Coronary artery (tissue), 2 donors: Measurements from ENCODE around the gene MAGI2.

ENCODE experiments used
- DNase-seq: peaks from one replicate; pipeline ENCODE4 v3.0.0-alpha.2; 2017; ENCODE audit warnings: low spot score
- H3K27ac ChIP-seq, 2 donors: fragments of 200-600 bp; sonication (generic); one replicate each; pipeline ENCODE4 v1.5.1; 2016 to 2019
- H3K4me3 ChIP-seq: fragments of 200-600 bp; sonication (generic); 2 replicates; pipeline ENCODE4 v1.5.1; 2016; ENCODE audit warnings: mild to moderate bottlenecking, moderate library complexity
- TF ChIP-seq, protein P1 (sequence below): fragments of 200-600 bp; sonication (generic); IDR thresholded peaks from one replicate; pipeline ENCODE4 v1.5.1; 2019; ENCODE audit warnings: antibody characterized with exemption

Gene MAGI2

DNA sequence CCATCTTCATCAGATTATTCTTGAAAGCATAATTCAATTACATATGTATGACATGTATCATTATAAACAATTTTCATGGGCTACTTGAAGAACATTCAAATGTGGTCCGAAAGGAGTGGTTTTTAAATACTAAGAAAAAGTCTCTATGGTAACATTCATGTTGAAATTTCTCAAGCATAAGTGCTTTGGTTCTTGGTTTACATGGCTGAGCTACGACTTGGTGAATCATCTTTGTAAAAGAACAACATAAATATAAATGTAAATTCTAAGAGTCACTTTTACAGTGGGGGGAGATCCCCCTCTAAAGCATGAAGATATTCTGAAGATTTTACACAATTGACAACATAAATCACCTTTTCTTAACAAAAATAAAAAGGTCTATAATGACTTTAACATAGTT lies 118.6 kb downstream of the MAGI2 start:
- DNase-seq: no peak
- no peak overlapping the region for H3K4me3 ChIP-seq
- TF ChIP-seq, protein P1, sequence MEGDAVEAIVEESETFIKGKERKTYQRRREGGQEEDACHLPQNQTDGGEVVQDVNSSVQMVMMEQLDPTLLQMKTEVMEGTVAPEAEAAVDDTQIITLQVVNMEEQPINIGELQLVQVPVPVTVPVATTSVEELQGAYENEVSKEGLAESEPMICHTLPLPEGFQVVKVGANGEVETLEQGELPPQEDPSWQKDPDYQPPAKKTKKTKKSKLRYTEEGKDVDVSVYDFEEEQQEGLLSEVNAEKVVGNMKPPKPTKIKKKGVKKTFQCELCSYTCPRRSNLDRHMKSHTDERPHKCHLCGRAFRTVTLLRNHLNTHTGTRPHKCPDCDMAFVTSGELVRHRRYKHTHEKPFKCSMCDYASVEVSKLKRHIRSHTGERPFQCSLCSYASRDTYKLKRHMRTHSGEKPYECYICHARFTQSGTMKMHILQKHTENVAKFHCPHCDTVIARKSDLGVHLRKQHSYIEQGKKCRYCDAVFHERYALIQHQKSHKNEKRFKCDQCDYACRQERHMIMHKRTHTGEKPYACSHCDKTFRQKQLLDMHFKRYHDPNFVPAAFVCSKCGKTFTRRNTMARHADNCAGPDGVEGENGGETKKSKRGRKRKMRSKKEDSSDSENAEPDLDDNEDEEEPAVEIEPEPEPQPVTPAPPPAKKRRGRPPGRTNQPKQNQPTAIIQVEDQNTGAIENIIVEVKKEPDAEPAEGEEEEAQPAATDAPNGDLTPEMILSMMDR: no peak
- H3K27ac ChIP-seq: no peak overlapping the region

DNA sequence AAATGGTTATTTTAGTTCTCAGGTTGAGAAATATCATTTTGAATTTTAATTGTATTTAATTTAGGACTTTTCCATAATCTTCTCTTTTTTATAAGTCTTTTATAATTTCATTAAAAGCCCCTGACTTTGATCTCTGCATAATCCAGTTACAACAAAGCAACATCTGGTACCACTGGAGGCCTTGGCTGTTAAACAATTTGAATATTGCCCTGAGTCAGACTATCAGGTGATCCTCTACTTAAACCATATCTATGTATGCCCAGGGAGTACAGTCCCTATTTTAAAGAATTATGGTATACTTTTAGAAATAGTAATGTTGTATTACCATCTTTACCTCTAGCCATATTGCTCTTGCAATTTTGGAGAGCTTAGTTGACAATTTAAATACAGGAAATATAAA lies 119.1 kb downstream of the MAGI2 start:
- Histone ChIP-seq H3K27ac (no peak overlapping the region), H3K4me3 (no peak overlapping the region)
- TF ChIP-seq, protein P1: no peak
- no peak for DNase-seq

DNA sequence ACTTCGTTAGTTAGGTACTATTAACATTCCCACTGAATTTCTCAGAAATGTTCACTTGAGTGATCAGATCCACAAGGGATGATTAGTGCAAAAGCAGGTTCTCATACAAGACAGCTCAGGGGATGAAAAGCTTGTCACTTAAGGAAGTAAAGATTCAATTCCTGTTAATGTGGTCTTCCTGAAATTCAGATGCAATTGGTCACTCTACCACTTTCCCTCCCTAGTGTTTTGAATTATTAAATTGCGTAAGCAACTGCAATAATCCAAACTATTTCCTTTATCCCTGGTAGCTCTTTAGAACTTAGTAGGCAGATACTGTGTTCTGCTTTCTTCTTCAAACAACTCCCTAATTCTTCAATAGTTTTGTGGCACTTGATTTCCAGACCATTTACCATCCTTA lies 121.4 kb downstream of the MAGI2 start:
- TF ChIP-seq, protein P1: no peak
- no peak overlapping the region for H3K4me3 ChIP-seq
- H3K27ac ChIP-seq: no peak overlapping the region
- DNase-seq: no peak

DNA sequence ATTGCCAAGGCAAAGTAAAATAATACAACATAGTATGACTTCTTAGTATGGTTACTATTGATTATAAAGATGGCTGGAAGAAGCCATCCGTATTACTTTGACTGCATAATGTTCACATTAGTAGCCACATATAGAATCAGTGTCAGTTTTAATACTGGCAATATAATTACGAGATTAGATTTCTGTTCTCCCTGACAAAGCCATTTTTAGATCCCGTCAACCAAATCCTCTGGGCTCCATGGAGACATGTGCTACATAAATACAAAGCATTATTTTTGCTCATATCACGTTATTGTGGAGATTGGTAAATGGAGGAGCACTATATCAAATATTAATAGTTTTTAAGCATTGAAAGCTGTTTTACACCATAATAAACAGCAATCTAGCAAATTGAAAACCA lies 124.0 kb downstream of the MAGI2 start:
- no peak overlapping the region for H3K4me3 ChIP-seq
- TF ChIP-seq, protein P1: no peak
- no peak for DNase-seq

DNA sequence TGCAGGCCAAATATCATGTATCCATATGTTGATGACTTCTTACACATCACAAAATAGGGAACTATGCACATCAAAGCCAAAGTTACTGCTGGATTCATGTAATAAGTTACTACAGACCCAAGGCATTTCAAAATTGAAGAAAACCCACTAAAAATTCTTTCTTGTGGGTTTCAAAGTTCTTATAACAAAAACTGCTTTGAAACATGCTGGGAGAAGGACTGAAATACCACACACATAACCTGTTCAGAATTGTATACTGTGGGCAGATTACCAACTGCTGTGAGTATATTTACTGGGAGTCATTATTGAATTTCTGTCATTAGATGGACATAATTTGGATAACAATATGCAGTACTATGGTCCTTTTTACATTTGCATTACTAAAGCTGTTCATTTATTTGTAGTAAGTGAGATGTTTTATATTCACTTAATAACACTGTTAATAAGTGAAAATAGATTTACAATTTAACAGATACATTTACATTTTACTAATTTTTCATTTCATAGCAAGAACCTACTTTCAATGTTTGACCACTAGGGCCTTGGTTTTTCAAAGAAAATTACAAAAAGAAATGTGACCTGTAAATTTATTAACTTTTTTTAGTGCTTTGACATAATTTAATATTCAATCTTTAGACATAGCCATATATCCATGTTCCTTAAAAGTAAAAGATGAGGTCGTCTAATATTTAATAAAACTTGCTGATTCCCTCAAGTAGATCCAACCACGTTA lies 132.6 kb downstream of the MAGI2 start:
- no peak overlapping the region for H3K4me3 ChIP-seq
- no peak overlapping the region for H3K27ac ChIP-seq
- TF ChIP-seq, protein P1: no peak
- no peak for DNase-seq

More for the DNA sequence above, 124.0 kb downstream of the MAGI2 start:
- H3K27ac ChIP-seq: no peak overlapping the region

DNA sequence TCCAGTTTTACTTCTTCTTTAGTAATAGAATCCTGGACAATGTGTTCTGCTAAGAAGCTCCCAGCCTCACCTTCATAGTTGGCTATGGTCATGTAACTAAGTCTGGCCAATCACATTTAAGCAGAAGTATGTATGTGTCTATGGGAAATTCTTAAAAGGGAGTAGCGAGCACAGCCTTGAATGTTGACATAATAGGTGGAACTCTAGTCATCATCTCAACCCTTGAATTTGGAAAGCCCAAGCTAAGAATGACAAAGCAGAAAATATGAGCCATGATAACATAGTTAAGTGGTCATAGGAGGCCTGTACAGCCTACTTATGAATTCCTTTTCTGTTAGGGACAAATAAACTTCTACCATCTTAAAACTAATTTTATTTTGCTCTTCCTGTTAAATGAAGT lies 134.1 kb downstream of the MAGI2 start:
- no peak overlapping the region for H3K27ac ChIP-seq
- H3K4me3 ChIP-seq: no peak overlapping the region
- no peak for DNase-seq
- TF ChIP-seq, protein P1: no peak

DNA sequence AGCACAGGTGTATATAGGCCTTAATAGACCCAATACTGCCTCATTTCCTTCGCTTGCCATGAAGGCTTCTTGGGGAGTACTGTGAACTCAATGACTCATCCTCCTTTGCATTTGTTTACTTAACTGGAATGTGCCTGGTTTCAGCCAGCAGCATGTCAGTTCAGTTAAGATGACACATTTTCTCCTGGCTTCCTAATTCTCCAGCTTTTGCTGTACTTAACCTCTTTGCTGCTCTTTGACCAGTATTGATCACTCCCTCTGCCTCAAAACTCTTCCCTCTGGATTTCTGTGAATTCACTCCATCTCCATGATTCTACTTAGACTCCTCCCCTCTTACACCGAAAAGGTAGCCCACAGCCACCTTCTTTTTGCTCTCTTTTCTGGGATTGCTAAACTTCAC lies 135.7 kb downstream of the MAGI2 start:
- Histone ChIP-seq H3K27ac (no peak overlapping the region), H3K4me3 (no peak overlapping the region)
- TF ChIP-seq, protein P1: no peak
- DNase-seq: no peak
